ENCODE data around the gene RAB30.

GRCh38 chr11:83019888-83020579 is 51.7 kb downstream of the RAB30 start:
- TF ChIP-seq CTCF (IDR thresholded peaks at IDR 0.05; ENCODE audit: insufficient read depth, low read length) (no peak), POLR2AphosphoS5 (IDR thresholded peaks at IDR 0.05; ENCODE audit: low read depth) (no peak), GABPA (IDR thresholded peaks at IDR 0.05; ENCODE audit: low read depth) (no peak), SPI1 (IDR thresholded peaks at IDR 0.05; ENCODE audit: borderline replicate concordance, low read depth) (no peak)
